BE2C (cell line): ENCODE measurements around the gene PELI3.
"Not testable (repeated sequence)": the region's sequence is repeated elsewhere in the genome, so short reads cannot be mapped to it uniquely, and the experiment has no call there.

Experiments used
- DNase-seq: peaks from one replicate; pipeline ENCODE4 v3.0.0-alpha.2; 2020
- H3K27me3 ChIP-seq: fragments of 250-450 bp; sonication (Bioruptor Pico); 2 replicates; pipeline ENCODE4 v1.5.1; 2020; ENCODE audit warnings: mild to moderate bottlenecking
- H3K36me3 ChIP-seq: fragments of 250-450 bp; sonication (Bioruptor Pico); 2 replicates; pipeline ENCODE4 v1.5.1; 2020; ENCODE audit warnings: mild to moderate bottlenecking
- H3K4me1 ChIP-seq: fragments of 250-450 bp; sonication (Bioruptor Pico); 2 replicates; pipeline ENCODE4 v1.5.1; 2020
- H3K4me3 ChIP-seq: 2 replicates; pipeline ENCODE4 v1.5.1; 2011; ENCODE audit warnings: low read depth, low read length
- H3K9me3 ChIP-seq: fragments of 250-450 bp; sonication (Bioruptor Pico); 2 replicates; pipeline ENCODE4 v1.5.1; 2020
- TF ChIP-seq, protein P1 (sequence below): IDR thresholded peaks from 2 replicates; pipeline ENCODE4 v1.5.1; 2012; ENCODE audit warnings: mild to moderate bottlenecking, low read depth, low read length

PELI3 gene

DNA sequence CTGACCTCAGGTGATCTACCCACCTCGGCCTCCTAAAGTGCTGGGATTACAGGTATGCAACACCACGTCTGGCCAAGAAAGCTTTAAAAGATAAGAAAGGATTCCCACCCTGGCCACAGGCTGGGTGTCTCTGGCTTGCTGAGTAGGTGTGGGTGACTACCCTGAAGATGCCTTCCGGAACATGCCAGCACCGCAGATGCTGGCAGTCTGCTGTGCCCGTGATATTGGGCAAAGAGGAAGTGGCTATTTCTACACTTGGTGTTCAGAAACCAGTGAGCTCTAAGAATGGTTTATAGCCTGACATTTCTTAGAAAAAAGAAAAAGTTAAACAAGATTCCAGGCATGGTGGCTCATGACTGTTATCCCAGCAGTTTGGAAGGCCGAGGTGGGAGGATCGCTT is 34.1 kb upstream of the PELI3 start:
- DNase-seq, result no peak
- H3K36me3 ChIP-seq, result peaks cover 18% of the 10 kb centered on the region
- no peaks in the 10 kb centered on the region for H3K9me3 ChIP-seq
- H3K4me1 ChIP-seq, result no peaks in the 10 kb centered on the region
- TF ChIP-seq, protein P1, sequence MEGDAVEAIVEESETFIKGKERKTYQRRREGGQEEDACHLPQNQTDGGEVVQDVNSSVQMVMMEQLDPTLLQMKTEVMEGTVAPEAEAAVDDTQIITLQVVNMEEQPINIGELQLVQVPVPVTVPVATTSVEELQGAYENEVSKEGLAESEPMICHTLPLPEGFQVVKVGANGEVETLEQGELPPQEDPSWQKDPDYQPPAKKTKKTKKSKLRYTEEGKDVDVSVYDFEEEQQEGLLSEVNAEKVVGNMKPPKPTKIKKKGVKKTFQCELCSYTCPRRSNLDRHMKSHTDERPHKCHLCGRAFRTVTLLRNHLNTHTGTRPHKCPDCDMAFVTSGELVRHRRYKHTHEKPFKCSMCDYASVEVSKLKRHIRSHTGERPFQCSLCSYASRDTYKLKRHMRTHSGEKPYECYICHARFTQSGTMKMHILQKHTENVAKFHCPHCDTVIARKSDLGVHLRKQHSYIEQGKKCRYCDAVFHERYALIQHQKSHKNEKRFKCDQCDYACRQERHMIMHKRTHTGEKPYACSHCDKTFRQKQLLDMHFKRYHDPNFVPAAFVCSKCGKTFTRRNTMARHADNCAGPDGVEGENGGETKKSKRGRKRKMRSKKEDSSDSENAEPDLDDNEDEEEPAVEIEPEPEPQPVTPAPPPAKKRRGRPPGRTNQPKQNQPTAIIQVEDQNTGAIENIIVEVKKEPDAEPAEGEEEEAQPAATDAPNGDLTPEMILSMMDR, result no peak
- H3K4me3 ChIP-seq, result no peak overlapping the region
- no peaks in the 10 kb centered on the region for H3K27me3 ChIP-seq

DNA sequence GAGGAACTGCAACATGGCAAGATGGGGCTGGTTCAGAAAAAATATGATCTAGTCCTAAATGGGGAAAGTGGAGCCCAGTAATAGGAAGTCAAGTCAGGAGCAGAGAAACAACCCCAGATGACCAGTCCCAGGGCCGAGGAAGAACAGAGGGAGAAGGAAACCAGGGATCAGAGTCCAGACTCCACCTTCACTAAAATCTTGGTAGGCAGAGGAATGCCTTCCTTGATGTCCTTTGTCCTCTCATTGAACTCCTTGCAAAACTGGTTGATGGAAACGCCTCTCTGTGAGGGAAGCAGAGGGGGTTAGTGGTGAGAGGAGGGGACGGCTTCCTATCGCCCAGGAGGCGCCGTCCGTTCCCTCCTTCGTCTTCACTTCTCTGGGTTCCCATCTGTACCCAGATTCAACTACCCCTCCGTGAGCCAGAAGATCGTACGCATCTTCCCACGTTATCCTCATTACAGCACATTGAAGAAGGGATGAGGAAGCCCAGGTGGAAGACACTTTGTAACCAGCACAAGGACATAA is 28.7 kb upstream of the PELI3 start:
- H3K36me3 ChIP-seq, result peaks cover 18% of the 10 kb centered on the region
- TF ChIP-seq, protein P1, result no peak
- peak overlapping the region; percentile 85 for H3K4me3 ChIP-seq
- no peaks in the 10 kb centered on the region for H3K27me3 ChIP-seq
- H3K9me3 ChIP-seq, result no peaks in the 10 kb centered on the region
- H3K4me1 ChIP-seq, result no peaks in the 10 kb centered on the region
- no peak for DNase-seq

DNA sequence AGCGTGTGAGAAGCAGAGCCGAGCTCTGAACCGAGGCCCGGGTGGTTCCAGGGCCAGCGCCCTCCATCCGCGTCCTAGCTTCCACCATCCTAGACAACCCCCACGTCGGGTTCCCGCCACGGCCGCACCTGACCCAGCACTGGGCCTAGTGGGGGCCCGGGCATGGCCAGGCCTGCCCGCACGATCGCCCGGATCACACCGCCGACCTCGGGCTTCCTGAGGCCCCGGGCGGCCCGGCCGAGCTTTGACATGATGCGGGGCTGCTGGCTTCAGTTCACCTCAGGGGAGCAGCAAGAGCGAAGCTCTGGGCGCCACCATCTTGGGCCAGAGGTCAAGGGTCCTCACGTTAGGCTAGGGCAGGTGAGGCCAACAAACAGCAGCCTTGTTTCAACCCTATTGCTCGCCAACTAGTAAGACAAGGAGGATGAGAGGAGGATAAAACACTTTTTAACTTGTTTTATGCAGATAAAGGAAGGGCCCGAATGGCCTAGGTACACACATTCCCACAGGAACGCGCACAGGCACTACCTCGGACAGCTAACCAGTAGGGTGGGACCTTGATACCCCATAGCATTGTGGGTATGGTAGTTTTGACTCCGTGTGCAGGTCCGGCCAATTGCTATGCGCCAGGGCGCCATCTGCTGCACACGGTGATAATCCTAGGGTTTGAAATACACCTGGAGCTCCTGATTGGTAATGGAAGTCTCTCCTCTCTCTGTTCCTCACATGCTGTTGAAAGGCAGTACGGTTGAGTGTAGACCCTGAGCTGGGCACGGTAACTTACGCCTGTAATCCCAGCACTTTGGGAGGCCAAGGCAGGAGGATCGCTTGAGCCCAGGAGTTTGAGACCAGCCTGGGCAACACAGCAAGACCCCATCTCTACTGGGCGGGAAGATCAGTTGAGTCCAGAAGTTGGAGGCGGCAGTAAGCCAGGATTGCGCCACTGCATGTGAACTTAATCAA is 27.9 kb upstream of the PELI3 start, which contains the start of gene MRPL11:
TSS of gene MRPL11 (minus strand) at position 345 of the 963 bp plus-strand sequence. CDS start at position 251, 94 bp downstream.
- Histone ChIP-seq H3K27me3 (peaks cover 3% of the 10 kb centered on the region; the same call in 1 of the 2 replicates), H3K36me3 (peaks cover 18% of the 10 kb centered on the region), H3K9me3 (no peaks in the 10 kb centered on the region), H3K4me1 (no peaks in the 10 kb centered on the region), H3K4me3 (peak within 1 kb of the TSS; percentile 85)
- DNase-seq, result peak; percentile 94
- TF ChIP-seq, protein P1, result peak; percentile 75

DNA sequence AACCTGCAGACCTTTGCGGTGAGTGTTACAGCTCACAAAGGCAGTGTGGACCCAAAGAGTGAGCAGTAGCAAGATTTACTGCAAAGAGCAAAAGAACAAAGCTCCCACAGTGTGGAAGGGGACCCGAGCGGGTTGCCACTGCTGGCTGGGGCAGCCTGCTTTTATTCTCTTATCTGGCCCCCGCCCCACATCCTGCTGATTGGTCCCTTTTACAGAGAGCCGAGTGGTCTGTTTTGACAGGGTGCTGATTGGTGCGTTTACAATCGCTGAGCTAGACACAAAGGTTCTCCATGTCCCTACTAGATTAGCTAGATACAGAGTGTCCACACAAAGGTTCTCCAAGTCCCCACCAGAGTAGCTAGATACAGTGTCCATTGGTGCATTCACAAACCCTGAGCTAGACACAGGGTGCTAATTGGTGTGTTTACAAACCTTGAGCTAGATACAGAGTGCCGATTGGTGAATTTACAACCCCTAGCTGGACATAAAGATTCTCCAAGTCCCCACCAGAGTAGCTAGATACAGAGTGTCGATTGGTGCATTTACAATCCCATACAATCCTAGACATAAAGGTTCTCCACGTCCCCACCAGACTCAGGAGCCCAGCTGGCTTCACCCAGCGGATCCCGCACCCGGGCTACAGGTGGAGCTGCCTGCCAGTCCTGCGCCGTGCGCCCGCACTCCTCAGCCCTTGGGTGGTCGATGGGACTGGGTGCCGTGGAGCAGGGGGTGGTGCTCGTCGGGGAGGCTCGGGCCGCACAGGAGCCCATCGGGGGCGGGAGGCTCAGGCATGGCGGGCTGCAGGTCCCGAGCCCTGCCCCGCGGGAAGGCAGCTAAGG is 26.4 kb upstream of the PELI3 start:
- peaks cover 14% of the 10 kb centered on the region for H3K36me3 ChIP-seq
- DNase-seq, result peak; percentile 28
- H3K4me3 ChIP-seq, H3K4me1 ChIP-seq, H3K9me3 ChIP-seq, H3K27me3 ChIP-seq: not testable (repeated sequence)

DNA sequence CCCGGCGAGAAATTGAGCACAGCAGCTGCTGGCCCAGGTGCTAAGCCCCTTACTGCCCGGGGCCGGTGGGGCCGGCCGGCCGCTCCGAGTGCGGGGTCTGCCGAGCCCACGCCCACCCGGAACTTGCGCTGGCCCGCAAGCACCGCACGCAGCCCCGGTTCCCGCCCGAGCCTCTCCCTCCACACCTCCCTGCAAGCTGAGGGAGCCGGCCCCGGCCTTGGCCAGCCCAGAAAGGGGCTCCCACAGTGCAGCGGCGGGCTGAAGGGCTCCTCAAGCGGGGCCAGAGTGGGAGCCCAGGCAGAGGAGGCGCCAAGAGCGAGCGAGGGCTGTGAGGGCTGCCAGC is 25.8 kb upstream of the PELI3 start:
- H3K4me3 ChIP-seq, H3K36me3 ChIP-seq, H3K4me1 ChIP-seq, H3K27me3 ChIP-seq, H3K9me3 ChIP-seq, DNase-seq: not testable (repeated sequence)

DNA sequence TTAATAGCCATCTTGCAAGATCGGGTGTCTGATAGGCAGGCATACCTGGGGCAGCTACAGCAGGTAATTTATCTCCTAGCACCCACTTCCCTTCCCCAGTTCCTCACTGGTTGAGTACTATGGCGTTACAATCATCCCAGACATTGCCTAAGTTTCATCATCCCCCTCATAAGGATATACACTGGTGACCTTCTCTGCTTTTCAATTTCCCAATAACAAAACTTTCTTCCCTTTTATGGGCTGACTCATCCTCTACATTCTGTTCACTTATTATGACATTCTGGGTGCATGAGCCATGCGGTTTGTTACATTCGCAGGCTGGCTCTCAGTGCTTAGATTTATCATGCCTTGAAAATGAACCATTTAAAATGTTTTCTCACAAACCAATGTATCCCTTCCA is 23.1 kb upstream of the PELI3 start:
- no peaks in the 10 kb centered on the region for H3K9me3 ChIP-seq
- no peaks in the 10 kb centered on the region for H3K36me3 ChIP-seq
- TF ChIP-seq, protein P1, result no peak
- peaks cover 27% of the 10 kb centered on the region for H3K27me3 ChIP-seq
- no peaks in the 10 kb centered on the region for H3K4me1 ChIP-seq
- DNase-seq, result no peak
- H3K4me3 ChIP-seq, result no peak overlapping the region
